HG03066 (cell line): ENCODE data around the gene CYSTM1.
A peak's percentile ranks its signal among the peaks of the same experiment; 100 is the strongest.

Experiments used
- ATAC-seq: cut with Tn5 transposase; IDR thresholded peaks from one replicate; pipeline ENCODE4 v1.9.1; 2021; ENCODE audit warnings: low read depth; ENCODE audit not compliant: unreplicated experiment

The CYSTM1 gene

DNA sequence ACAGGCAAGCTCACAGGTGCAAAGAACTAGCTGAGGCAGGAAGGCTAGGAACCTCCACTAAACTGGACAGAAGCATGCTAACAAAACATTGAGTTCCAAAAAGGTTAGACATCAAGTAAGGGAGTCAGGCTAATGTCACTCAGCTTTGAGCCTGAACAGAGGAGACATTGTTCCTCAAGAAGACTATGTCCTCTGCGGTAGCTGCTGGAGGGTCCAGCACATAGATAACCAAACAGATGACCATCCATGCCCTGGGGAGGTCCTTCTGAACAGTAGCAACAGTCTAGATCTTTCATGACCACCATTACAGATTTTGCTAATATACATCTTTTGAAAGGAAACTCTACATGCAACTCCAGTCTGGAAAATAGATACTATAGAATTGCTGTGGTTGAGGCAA, 57.7 kb downstream of the CYSTM1 start:
- no peak for ATAC-seq

DNA sequence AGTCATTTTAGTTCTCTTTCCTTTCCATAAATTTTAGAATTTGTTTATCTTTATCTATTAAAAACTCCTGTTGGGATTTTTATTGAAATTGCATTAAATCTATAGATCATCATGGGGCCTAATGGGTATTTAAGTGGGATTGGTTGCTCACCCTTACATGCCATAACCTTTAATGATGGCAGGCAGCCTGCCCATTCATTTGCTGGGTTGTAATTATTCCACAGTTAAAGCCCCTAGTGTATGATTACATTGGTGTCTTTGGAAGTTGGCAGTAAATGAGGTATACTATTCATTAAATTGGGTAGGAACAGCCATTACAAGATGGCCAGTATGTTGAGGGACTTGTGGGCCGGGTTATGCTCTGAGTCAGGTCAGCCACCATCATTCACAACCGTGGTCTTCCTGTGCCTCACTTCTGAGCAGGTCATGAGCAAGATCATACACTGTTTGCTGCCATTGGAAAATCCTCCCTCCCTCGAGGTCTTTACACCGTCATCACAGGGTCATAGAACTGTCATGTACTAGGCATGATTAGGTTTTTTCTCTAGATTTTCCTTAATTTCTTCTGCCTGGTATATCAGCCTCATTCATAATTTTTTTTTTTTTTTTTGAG, 59.5 kb downstream of the CYSTM1 start:
- ATAC-seq: no peak

DNA sequence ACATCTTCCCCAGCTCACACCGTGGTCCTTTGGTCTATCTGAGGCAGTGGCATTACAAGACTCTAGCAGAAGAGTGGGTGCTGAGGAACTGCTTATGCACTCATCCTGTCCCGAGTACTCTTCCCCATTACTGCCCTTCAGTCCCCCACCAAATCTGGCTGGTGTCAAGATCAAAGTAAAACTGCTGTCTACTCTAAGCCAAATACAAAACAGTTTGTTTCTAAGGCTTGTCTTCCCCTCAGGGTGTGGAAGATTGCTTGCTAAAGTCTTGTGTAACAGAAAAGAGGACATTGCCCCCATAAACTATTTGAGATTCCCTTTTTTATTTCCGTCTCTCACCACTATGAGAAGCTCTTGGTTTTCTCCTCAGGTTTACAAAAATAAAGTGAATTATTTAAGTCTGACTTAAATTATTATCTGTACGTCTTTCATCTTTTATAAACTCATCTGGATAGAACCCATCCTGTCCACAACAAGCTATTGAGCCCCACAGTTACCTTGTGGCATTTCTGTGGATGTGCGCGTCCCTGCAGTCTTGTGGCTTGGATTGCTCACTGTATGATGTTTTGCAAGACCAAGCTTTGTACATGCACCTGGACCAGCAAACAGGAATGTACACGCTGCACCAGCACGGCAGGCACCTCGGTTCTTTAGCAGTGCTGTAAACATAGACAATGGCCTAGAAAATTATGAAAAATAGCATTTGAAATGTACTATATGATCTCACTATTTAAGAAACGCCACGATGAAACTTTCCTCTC, 61.0 kb downstream of the CYSTM1 start:
- no peak for ATAC-seq

DNA sequence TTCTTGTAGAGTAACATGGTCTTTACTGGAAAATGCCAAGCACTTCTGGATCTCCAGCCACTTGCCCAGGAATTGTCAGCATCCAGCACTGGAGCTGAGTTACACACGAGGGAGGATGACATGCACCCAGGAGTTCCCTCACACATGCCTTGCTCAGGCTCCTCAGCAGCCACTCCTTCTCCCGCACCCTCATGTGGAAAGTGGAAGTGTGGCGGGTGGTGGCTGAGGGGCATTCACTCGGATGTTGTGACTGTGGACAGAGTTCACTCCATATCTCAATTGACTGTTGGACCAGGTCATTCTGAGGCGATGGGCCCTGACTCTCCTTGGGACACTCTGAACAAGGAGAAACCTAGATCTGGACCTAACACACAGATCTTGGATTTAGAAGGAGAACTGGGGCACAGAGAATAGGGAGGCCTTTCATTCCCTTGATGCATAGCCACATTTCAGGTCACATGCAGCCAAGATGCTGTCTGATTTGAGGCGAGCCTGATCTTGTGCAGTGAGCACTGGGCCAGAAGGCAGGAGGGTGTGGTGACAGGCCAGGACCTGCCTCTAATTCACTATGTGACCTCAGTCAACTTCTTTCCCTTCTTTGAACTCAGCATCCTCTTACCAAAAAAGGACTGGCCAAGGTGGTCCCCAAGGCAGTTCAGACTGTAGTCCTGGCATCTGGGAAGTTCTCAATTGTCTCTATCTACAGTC, 62.1 kb downstream of the CYSTM1 start:
- no peak for ATAC-seq

- no peak for ATAC-seq
Measured at GRCh38 chr5:140238756-140239155, 63.8 kb downstream of the CYSTM1 start.

DNA sequence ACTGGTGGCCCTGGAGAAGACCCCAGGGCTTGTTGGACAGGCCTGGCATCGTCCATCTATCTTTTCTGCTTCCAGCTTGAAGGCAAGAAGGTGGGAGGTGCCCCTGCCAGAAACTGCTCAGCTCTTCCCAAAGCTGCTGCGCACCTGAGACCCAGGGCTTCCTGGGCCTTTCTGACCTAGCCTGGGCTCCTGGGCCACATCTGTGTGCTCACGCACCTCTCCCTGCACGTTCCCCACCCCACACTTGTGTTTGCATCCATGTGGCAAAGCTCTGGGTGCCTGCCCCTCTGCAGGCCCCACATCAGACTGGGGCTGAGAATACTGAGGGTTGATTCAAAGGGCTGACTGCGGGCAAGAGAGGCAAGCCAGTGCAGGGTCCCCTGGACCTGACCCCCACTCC, 64.5 kb downstream of the CYSTM1 start:
- no peak for ATAC-seq

- peak; percentile 65 for ATAC-seq
Measured at GRCh38 chr5:140239939-140240700, 65.1 kb downstream of the CYSTM1 start.

- no peak for ATAC-seq
Measured at GRCh38 chr5:140240987-140241706, 66.2 kb downstream of the CYSTM1 start.

DNA sequence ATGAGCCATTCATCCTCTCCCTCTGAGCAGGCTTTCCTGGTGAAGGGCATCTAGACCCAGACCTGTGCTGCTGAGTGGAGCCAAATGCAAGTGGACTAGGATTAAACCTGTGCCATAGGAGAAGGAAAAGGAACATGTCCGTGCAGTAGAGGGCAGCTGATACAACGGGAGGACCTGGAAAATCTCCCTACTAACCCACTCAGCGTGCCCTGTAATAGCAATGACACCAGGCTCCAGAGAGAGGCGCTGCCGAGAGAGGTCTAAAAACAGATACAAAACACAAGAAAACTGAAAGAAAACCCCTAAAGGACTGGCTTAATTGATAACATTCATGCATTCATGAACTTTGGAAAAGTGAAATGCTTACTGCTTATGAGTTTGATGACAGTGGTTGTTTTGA, 67.1 kb downstream of the CYSTM1 start:
- ATAC-seq: no peak

DNA sequence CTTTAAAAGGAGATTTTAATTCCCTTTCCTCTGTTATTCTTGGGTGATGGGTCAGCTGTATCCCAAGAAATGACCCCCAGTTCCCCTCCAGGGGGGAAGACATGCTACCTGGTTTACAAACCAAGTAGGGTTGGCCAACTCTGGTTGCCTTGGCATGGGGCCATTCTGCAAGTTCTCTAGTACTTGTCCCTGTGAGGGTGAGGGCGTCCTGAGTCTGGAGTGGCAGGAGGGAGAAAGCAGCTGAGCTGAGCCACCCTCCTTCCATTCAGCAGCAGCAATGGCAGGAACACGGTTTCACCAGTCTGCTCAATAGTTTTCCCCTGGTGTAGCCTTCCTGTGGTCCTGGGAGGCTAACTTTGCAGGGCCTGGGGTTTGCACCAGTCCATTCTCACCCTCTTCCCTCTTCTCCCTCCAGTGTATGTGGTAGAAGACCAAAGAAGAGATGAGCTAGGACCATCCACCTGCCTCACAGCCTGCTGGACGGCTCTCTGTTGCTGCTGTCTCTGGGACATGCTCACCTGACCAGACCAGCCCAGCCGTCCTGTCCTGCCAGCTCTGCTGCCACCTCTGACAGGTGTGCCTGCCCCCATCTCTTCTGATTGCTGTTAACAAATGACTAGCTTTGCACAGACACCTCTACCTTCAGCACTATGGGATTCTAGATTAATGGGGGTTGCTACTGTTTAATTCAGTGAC, 68.0 kb downstream of the CYSTM1 start:
- no peak for ATAC-seq

DNA sequence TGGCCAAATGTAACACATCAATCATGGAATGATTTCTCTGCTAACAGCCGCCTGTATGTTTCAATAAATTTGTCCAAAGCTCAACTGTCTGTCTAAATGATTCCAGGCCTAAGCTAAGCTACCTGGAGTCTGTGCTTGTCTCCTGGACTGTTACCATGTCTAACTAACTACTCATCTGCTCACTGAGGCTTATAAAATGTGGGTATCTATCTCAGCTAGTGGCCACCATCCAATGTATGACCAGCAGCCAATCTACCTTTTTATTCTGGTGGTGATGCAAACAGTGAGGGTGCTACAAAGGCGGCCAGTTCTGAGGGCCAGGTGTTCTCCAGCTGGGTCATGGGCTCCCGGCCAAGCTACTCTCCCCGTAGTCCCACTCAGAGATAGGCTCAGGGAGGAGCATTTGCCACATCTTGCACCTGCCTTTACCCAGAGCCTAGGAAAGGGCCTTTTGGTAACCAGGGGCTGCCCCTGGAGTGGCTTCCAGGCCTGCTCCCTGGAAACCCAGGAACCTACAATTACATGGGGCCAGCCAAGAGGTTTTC, 68.8 kb downstream of the CYSTM1 start:
- no peak for ATAC-seq

GRCh38 chr5:140244525-140245025, 69.6 kb downstream of the CYSTM1 start:
- peak; percentile 60 for ATAC-seq

DNA sequence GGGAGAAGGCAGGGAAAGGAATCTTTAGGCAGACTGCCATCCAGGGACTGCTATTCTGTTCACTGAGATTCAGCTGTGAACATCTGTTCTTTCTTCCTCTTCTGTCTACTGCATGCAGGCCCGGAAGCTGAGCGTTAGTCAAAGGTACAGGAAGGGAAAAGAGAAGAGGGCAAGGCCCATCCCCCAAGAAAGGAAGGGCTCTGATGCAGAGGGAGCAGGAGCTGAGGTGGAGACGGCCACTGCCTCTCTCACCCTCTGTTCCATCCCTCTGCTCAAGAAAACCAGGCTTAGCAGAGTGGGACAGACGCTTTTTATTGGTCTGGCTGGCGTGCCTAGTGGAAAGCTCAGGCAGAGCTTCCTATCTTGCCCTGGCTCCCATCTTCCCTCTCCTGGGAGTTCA, 70.4 kb downstream of the CYSTM1 start:
- ATAC-seq: no peak

GRCh38 chr5:140245926-140246325, 70.9 kb downstream of the CYSTM1 start:
- ATAC-seq: no peak

DNA sequence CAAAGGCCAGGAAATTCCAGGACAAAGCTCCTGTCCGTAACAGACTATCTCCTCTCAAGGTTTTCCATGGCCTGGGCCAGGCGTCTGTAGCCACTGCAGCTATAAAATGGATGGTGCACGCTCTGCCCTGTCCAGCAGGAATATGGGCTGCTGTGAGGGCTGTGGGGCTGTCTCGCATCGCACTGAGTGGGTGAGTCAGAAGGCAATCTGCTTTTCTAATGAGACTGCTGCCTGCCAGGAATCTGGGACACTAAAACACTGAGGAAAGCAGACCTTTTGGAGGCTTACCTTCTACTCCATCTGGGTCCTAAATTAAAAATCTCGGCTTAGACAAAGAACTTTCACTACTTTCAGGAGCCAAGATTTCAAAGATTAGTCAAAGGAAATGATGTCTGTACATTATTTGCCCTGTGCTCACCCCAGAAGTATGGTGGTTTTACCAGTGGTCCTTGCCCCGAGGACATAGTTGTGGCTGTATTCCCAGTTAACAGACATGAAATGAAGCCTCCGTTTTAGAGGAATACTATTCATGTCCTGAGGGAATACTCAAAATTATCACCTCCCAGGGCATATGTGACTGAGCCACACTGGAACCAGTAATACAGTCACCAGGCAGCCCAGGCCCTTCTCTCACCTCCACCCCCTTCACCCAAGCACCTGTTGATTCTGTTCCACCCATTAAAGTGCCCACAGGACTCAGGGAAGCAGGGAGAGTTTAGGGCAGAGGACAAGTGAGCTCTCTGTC, 71.6 kb downstream of the CYSTM1 start:
- ATAC-seq: no peak

DNA sequence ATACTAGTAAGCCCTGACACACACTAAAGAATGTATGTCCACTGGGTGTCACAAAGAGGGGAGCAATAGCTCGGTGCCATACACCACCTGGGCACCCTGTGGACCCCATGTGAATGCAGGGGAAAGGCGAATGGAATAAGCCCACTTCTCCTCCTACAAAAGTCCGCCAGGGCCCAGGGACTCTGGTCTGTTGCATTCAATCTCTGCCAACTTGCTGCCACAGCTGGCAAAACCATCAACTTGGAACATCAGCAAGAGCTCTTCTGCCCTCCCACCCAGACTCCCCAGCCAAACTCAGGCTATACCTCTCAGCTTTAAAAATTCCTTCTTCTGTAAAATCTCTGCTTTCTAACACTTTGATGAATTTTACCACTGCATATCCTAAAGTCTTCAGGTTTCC, 73.4 kb downstream of the CYSTM1 start:
- no peak for ATAC-seq

- no peak for ATAC-seq
Measured at GRCh38 chr5:140249536-140249935, 74.5 kb downstream of the CYSTM1 start.

GRCh38 chr5:140250386-140250785, 75.4 kb downstream of the CYSTM1 start:
- no peak for ATAC-seq

DNA sequence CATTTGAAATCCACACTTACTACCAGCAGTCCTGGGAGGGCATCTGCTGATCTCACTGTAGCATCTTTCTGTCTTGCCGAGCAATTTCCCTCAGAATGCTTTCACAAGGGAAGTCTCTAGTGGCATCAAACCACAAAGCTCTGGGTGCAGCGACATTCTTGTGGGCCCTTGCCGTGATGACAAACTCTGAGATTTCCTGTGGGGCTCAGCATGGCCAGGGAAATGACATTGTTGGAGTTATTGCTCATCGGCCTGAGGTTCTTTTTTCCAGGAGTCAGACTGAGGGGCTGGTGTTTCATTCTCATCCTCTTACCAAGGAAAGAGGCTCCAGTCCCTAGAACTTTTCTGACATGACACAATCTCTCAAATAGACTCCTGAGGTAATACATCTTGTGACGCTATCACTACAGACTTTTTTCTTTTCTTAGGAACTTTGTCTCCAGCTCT, 76.6 kb downstream of the CYSTM1 start:
- peak; percentile 74 for ATAC-seq
